ENCODE results near the gene UGT1A4. TPM values are rescaled to one million over a fixed set of nuclear protein-coding genes. Genes with fewer than 3 reads are reported as not detected.

Gene UGT1A4
- total RNA-seq, 4 donors from 2014 or later: 2.0 to 9.0 (median 4.9) TPM

DNA sequence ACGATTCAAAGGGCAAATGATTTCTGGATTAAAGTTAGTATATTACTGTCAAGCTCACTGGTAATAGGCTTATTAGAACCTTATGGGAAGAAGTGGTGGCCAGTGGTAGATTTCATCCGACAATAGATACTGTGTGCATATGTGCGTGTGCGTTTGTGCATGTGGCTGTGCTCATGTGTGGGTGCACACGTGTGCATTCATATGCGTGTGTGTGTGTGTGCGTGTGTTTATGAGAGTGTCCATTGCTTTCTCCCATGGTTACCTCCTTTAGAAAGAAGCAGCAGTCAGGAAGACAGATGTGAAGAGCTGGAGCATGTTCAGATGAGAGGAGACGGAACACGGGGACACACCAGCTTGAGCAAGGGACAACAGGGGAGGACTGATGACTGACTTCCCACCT, 50.7 kb downstream of the UGT1A4 start:
- in situ Hi-C loops (cut with MboI; ENCODE audit: low pct_ligation_motif_present in 1 of 4, low pct_unique_long_range_greater_than_20kb in 1 of 4, low sequenced_read_pairs in 3 of 4) (no loop called here), intact Hi-C loops (cut with DNase I; ENCODE audit: low total_unique reads) (no loop called here)
- no peaks in the 10 kb centered on the region for H3K36me3 ChIP-seq
- H3K4me1 ChIP-seq: peaks cover 0 to 5% (median 0%) of the 10 kb centered on the region in 4 donors
- no peaks in the 10 kb centered on the region for H3K27me3 ChIP-seq
- no peak overlapping the region for H3K4me3 ChIP-seq
- TF ChIP-seq POLR2AphosphoS5 (IDR thresholded peaks at IDR 0.05) (no peak), POLR2A (IDR thresholded peaks at IDR 0.05) (no peak), EP300 (IDR thresholded peaks at IDR 0.05; ENCODE audit: low read depth) (no peak)
- TF ChIP-seq, protein P1, sequence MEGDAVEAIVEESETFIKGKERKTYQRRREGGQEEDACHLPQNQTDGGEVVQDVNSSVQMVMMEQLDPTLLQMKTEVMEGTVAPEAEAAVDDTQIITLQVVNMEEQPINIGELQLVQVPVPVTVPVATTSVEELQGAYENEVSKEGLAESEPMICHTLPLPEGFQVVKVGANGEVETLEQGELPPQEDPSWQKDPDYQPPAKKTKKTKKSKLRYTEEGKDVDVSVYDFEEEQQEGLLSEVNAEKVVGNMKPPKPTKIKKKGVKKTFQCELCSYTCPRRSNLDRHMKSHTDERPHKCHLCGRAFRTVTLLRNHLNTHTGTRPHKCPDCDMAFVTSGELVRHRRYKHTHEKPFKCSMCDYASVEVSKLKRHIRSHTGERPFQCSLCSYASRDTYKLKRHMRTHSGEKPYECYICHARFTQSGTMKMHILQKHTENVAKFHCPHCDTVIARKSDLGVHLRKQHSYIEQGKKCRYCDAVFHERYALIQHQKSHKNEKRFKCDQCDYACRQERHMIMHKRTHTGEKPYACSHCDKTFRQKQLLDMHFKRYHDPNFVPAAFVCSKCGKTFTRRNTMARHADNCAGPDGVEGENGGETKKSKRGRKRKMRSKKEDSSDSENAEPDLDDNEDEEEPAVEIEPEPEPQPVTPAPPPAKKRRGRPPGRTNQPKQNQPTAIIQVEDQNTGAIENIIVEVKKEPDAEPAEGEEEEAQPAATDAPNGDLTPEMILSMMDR (IDR thresholded peaks at IDR 0.05): no peak
- DNase-seq: no peak
- H3K27ac ChIP-seq: no peak overlapping the region
- 91 to 95% methylated on average over 7 to 9 of the region's 9 CpGs for WGBS, 2 donors (ENCODE audit: low coverage in 1 of 2)
- no peaks in the 10 kb centered on the region for H3K9me3 ChIP-seq

DNA sequence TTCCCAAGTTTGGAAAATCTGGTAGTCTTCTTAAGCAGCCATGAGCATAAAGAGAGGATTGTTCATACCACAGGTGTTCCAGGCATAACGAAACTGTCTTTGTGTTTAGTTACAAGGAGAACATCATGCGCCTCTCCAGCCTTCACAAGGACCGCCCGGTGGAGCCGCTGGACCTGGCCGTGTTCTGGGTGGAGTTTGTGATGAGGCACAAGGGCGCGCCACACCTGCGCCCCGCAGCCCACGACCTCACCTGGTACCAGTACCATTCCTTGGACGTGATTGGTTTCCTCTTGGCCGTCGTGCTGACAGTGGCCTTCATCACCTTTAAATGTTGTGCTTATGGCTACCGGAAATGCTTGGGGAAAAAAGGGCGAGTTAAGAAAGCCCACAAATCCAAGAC, 53.6 kb downstream of the UGT1A4 start:
- 87% methylated on average over 16 of the region's 16 CpGs; no CpG with 5 or more reads in 1 of the 2 donors for WGBS, 2 donors (ENCODE audit: low coverage in 1 of 2)
- no peaks in the 10 kb centered on the region for H3K27me3 ChIP-seq
- H3K36me3 ChIP-seq: no peaks in the 10 kb centered on the region
- no peak overlapping the region for H3K27ac ChIP-seq
- in situ Hi-C loops (cut with MboI; ENCODE audit: low pct_ligation_motif_present in 1 of 4, low pct_unique_long_range_greater_than_20kb in 1 of 4, low sequenced_read_pairs in 3 of 4) (no loop called here), intact Hi-C loops (cut with DNase I; ENCODE audit: low total_unique reads) (no loop called here)
- H3K4me3 ChIP-seq: no peak overlapping the region
- TF ChIP-seq POLR2AphosphoS5 (IDR thresholded peaks at IDR 0.05): no peak
- no peak for TF ChIP-seq EP300 (IDR thresholded peaks at IDR 0.05; ENCODE audit: low read depth)
- TF ChIP-seq, protein P1 (IDR thresholded peaks at IDR 0.05): no peak
- no peak for TF ChIP-seq POLR2A (IDR thresholded peaks at IDR 0.05)
- no peaks in the 10 kb centered on the region for H3K4me1 ChIP-seq
- no peak for DNase-seq
- H3K9me3 ChIP-seq: no peaks in the 10 kb centered on the region

DNA sequence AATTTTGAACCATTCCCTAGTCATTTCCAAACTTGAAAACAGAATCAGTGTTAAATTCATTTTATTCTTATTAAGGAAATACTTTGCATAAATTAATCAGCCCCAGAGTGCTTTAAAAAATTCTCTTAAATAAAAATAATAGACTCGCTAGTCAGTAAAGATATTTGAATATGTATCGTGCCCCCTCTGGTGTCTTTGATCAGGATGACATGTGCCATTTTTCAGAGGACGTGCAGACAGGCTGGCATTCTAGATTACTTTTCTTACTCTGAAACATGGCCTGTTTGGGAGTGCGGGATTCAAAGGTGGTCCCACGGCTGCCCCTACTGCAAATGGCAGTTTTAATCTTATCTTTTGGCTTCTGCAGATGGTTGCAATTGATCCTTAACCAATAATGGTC, 54.0 kb downstream of the UGT1A4 start:
- in situ Hi-C loops (cut with MboI; ENCODE audit: low pct_ligation_motif_present in 1 of 4, low pct_unique_long_range_greater_than_20kb in 1 of 4, low sequenced_read_pairs in 3 of 4): no loop called here
- TF ChIP-seq EP300 (IDR thresholded peaks at IDR 0.05; ENCODE audit: low read depth): no peak
- TF ChIP-seq POLR2AphosphoS5 (IDR thresholded peaks at IDR 0.05): no peak
- no peak for TF ChIP-seq POLR2A (IDR thresholded peaks at IDR 0.05)
- TF ChIP-seq, protein P1 (IDR thresholded peaks at IDR 0.05): no peak
- H3K9me3 ChIP-seq: no peaks in the 10 kb centered on the region
- no peaks in the 10 kb centered on the region for H3K36me3 ChIP-seq
- H3K27ac ChIP-seq: no peak overlapping the region
- no peak for DNase-seq
- H3K27me3 ChIP-seq: no peaks in the 10 kb centered on the region
- no peaks in the 10 kb centered on the region for H3K4me1 ChIP-seq
- intact Hi-C loops (cut with DNase I; ENCODE audit: low total_unique reads): no loop called here
- H3K4me3 ChIP-seq: no peak overlapping the region
- 75 to 86% methylated on average over 4 to 5 of the region's 5 CpGs for WGBS, 2 donors (ENCODE audit: low coverage in 1 of 2)

DNA sequence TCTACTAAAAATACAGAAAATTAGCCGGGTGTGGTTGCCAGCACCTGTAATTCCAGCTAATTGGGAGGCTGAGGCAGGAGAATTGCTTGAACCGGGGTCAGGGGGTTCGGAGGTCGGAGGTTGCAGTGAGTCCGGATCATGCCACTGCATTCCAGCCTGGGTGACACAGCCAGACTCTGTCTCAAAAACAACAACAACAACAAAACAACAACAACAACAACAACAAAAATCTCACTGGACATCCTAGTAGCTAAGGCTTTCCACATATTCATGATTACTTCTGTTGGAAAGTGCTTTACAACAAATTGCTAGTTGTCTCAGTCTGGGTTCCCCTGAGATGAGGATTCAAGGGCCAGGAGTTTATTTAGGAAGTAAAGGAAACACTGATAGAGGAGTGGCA, 55.3 kb downstream of the UGT1A4 start:
- WGBS, 2 donors (ENCODE audit: low coverage in 1 of 2): 93 to 97% methylated on average over 4 to 5 of the region's 5 CpGs
- H3K27ac ChIP-seq: no peak overlapping the region
- in situ Hi-C loops (cut with MboI; ENCODE audit: low pct_ligation_motif_present in 1 of 4, low pct_unique_long_range_greater_than_20kb in 1 of 4, low sequenced_read_pairs in 3 of 4): no loop called here

DNA sequence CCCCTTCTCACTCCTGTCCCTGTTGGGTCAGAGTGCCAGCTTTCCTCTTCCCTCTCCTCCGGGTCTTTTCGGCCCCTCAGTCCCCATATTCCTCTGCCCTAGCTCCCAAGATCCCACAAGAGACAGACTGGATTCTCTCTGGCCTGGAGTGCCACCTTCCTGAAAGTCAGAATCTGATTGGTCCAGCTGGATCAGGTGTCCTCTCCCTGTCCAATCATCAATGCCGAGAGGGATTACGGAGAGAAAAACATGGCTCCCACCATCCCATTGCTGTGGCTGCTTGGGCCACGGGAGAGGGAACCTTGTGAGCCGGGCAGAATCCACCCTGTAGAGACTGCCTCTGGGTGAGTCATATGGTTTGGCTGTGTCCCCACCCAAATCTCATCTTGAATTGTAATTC, 56.9 kb downstream of the UGT1A4 start:
- Histone ChIP-seq H3K9me3 (no peaks in the 10 kb centered on the region), H3K36me3 (no peaks in the 10 kb centered on the region), H3K27me3 (no peaks in the 10 kb centered on the region), H3K4me3 (no peak overlapping the region), H3K27ac (no peak overlapping the region), H3K4me1 (no peaks in the 10 kb centered on the region)
- TF ChIP-seq POLR2AphosphoS5 (IDR thresholded peaks at IDR 0.05) (no peak), POLR2A (IDR thresholded peaks at IDR 0.05) (no peak), EP300 (IDR thresholded peaks at IDR 0.05; ENCODE audit: low read depth) (no peak)
- TF ChIP-seq, protein P1 (IDR thresholded peaks at IDR 0.05): no peak
- no peak for DNase-seq
- in situ Hi-C loops (cut with MboI; ENCODE audit: low pct_ligation_motif_present in 1 of 4, low pct_unique_long_range_greater_than_20kb in 1 of 4, low sequenced_read_pairs in 3 of 4): no loop called here
- 95 to 100% methylated on average over 2 to 6 of the region's 6 CpGs for WGBS, 2 donors (ENCODE audit: low coverage in 1 of 2)
- intact Hi-C loops (cut with DNase I; ENCODE audit: low total_unique reads): no loop called here

More for the DNA sequence above, 55.3 kb downstream of the UGT1A4 start:
- Histone ChIP-seq H3K36me3 (no peaks in the 10 kb centered on the region), H3K27me3 (no peaks in the 10 kb centered on the region), H3K9me3 (no peaks in the 10 kb centered on the region), H3K4me3 (no peak overlapping the region), H3K4me1 (no peaks in the 10 kb centered on the region)
- no peak for TF ChIP-seq EP300 (IDR thresholded peaks at IDR 0.05; ENCODE audit: low read depth)
- intact Hi-C loops (cut with DNase I; ENCODE audit: low total_unique reads): no loop called here
- DNase-seq: no peak
